PFSK-1 (cell line): ENCODE measurements around the gene PDGFRB.

Source experiments
- FOXP2 ChIP-seq: optimal IDR thresholded peaks from 2 replicates; pipeline ENCODE3; 2011; ENCODE audit warnings: borderline replicate concordance, control low read depth, inconsistent platforms; ENCODE audit not compliant: insufficient read depth; ENCODE audit errors: extremely low read length, extremely low read depth
- POLR2AphosphoS5 ChIP-seq: IDR thresholded peaks from 2 replicates; pipeline ENCODE4 v1.6.1; 2012; ENCODE audit warnings: low read depth, mild to moderate bottlenecking, control low read depth, low read length, moderate library complexity
- SIN3A ChIP-seq: IDR thresholded peaks from 2 replicates; pipeline ENCODE4 v1.6.1; 2012; ENCODE audit warnings: mild to moderate bottlenecking, low read length, moderate library complexity, borderline replicate concordance; ENCODE audit not compliant: insufficient read depth
- TAF1 ChIP-seq: IDR thresholded peaks from 2 replicates; pipeline ENCODE4 v1.6.1; 2012; ENCODE audit warnings: low read length, control low read depth, borderline replicate concordance; ENCODE audit not compliant: insufficient read depth
- TF ChIP-seq, protein P1 (sequence below), 2 experiments: IDR thresholded peaks; 2 replicates each; pipeline versions ENCODE4 v1.6.1 to v1.8.0; 2011 to 2012; ENCODE audit warnings: low read depth in 2 of 2, low read length in 2 of 2, control low read depth in 1 of 2, inconsistent platforms in 1 of 2, mild to moderate bottlenecking in 1 of 2, moderate library complexity in 1 of 2; ENCODE audit not compliant: insufficient read depth in 1 of 2

Gene PDGFRB

GRCh38 chr5:150149618-150150017 is 6.0 kb downstream of the PDGFRB start:
- no peak for TF ChIP-seq POLR2AphosphoS5
- TF ChIP-seq, protein P1, sequence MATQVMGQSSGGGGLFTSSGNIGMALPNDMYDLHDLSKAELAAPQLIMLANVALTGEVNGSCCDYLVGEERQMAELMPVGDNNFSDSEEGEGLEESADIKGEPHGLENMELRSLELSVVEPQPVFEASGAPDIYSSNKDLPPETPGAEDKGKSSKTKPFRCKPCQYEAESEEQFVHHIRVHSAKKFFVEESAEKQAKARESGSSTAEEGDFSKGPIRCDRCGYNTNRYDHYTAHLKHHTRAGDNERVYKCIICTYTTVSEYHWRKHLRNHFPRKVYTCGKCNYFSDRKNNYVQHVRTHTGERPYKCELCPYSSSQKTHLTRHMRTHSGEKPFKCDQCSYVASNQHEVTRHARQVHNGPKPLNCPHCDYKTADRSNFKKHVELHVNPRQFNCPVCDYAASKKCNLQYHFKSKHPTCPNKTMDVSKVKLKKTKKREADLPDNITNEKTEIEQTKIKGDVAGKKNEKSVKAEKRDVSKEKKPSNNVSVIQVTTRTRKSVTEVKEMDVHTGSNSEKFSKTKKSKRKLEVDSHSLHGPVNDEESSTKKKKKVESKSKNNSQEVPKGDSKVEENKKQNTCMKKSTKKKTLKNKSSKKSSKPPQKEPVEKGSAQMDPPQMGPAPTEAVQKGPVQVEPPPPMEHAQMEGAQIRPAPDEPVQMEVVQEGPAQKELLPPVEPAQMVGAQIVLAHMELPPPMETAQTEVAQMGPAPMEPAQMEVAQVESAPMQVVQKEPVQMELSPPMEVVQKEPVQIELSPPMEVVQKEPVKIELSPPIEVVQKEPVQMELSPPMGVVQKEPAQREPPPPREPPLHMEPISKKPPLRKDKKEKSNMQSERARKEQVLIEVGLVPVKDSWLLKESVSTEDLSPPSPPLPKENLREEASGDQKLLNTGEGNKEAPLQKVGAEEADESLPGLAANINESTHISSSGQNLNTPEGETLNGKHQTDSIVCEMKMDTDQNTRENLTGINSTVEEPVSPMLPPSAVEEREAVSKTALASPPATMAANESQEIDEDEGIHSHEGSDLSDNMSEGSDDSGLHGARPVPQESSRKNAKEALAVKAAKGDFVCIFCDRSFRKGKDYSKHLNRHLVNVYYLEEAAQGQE (IDR thresholded peaks at IDR 0.05; ENCODE audit: insufficient read depth in 1 of 2, low read depth in 2 of 2, low read length in 2 of 2), result no peak
- no peak for TF ChIP-seq SIN3A
- no peak for TF ChIP-seq FOXP2
- no peak for TF ChIP-seq TAF1

GRCh38 chr5:150148117-150148927 is 7.3 kb downstream of the PDGFRB start:
- TF ChIP-seq FOXP2 (no peak), POLR2AphosphoS5 (no peak), SIN3A (no peak), TAF1 (no peak)
- TF ChIP-seq, protein P1 (IDR thresholded peaks at IDR 0.05; ENCODE audit: insufficient read depth in 1 of 2, low read depth in 2 of 2, low read length in 2 of 2), result no peak

- TF ChIP-seq, protein P1 (IDR thresholded peaks at IDR 0.05; ENCODE audit: insufficient read depth in 1 of 2, low read depth in 2 of 2, low read length in 2 of 2), result no peak
- TF ChIP-seq SIN3A (no peak), POLR2AphosphoS5 (no peak), FOXP2 (no peak), TAF1 (no peak)
Observed at GRCh38 chr5:150147670-150148069, 8.0 kb downstream of the PDGFRB start.

GRCh38 chr5:150146862-150147601 is 8.6 kb downstream of the PDGFRB start:
- TF ChIP-seq SIN3A (no peak), FOXP2 (no peak), POLR2AphosphoS5 (no peak), TAF1 (no peak)
- TF ChIP-seq, protein P1 (IDR thresholded peaks at IDR 0.05; ENCODE audit: insufficient read depth in 1 of 2, low read depth in 2 of 2, low read length in 2 of 2), result no peak
